ENCODE results near the gene TIMM44.
A peak's percentile ranks its signal among the peaks of the same experiment; 100 is the strongest.
"Not testable (repeated sequence)": the region's sequence is repeated elsewhere in the genome, so short reads cannot be mapped to it uniquely, and the experiment has no call there.

The TIMM44 gene

GRCh38 chr19:7944177-7944761 is 803 bp upstream of the TIMM44 start:
- DNase-seq (ENCODE audit: low read depth), result peak; percentile 71

GRCh38 chr19:7942981-7943443 is 454 bp downstream of the TIMM44 start:
- no peak for DNase-seq (ENCODE audit: low read depth)

- DNase-seq (ENCODE audit: low read depth), result no peak
Measured at GRCh38 chr19:7941895-7942596, 1.4 kb downstream of the TIMM44 start.

GRCh38 chr19:7940841-7941240 is 2.6 kb downstream of the TIMM44 start:
- no peak for DNase-seq (ENCODE audit: low read depth)

GRCh38 chr19:7934766-7935165 is 8.7 kb downstream of the TIMM44 start:
- no peak for DNase-seq (ENCODE audit: low read depth)

GRCh38 chr19:7933828-7934725 is 9.4 kb downstream of the TIMM44 start:
- no peak for DNase-seq (ENCODE audit: low read depth)

GRCh38 chr19:7933411-7933810 is 10.1 kb downstream of the TIMM44 start:
- no peak for DNase-seq (ENCODE audit: low read depth)

- no peak for DNase-seq (ENCODE audit: low read depth)
Measured at GRCh38 chr19:7932930-7933300, 10.6 kb downstream of the TIMM44 start.

- no peak for DNase-seq (ENCODE audit: low read depth)
Measured at GRCh38 chr19:7932276-7932929, 11.1 kb downstream of the TIMM44 start.

- no peak for DNase-seq (ENCODE audit: low read depth)
Measured at GRCh38 chr19:7931221-7932061, 12.0 kb downstream of the TIMM44 start.

- DNase-seq (ENCODE audit: low read depth), result no peak
Measured at GRCh38 chr19:7930765-7931164, 12.7 kb downstream of the TIMM44 start.

GRCh38 chr19:7930030-7930429 is 13.4 kb downstream of the TIMM44 start:
- DNase-seq (ENCODE audit: low read depth), result not testable (repeated sequence)

GRCh38 chr19:7928741-7929701 is 14.4 kb downstream of the TIMM44 start:
- DNase-seq (ENCODE audit: low read depth), result peak; percentile 47

GRCh38 chr19:7928334-7928706 is 15.1 kb downstream of the TIMM44 start:
- no peak for DNase-seq (ENCODE audit: low read depth)

GRCh38 chr19:7927605-7928333 is 15.7 kb downstream of the TIMM44 start:
- DNase-seq (ENCODE audit: low read depth), result no peak

GRCh38 chr19:7926727-7927604 is 16.5 kb downstream of the TIMM44 start:
- no peak for DNase-seq (ENCODE audit: low read depth)

- DNase-seq (ENCODE audit: low read depth), result peak; percentile 69
Measured at GRCh38 chr19:7926021-7926726, 17.3 kb downstream of the TIMM44 start, which contains the start of gene CTXN1. TSS of gene CTXN1 (minus strand) at chr19:7926135. CDS start at chr19:7925538, 597 bp downstream.
